Calu3 (cell line): Measurements from ENCODE around the gene CLOCK. TPM values are rescaled to one million over a fixed set of nuclear protein-coding genes. Genes with fewer than 3 reads are reported as not detected.
A peak's percentile ranks its signal among the peaks of the same experiment; 100 is the strongest.

ENCODE experiments used
- BruUV-seq: library from RNA; stranded (reverse); fragments of 400-500 nt; replicated peaks from 2 replicates; lab custom pipeline; 2021; lab: Mats Ljungman, UMichigan
- CTCF ChIA-PET: fragments of 300-600 bp; sonication (Branson Sonifier 250); formaldehyde crosslinking; loops from one replicate; lab custom pipeline; 2022; ENCODE audit warnings: antibody characterized with exemption; lab: Charles Lee
- DNase-seq: peaks from one replicate; pipeline ENCODE4 v3.0.0; 2022
- H3K27ac Mint-ChIP-seq: one replicate; pipeline ENCODE4 v1.8.0; 2022; ENCODE audit warnings: mixed read lengths; ENCODE audit not compliant: unreplicated experiment
- H3K27me3 Mint-ChIP-seq: one replicate; pipeline ENCODE4 v1.8.0; 2022; ENCODE audit warnings: mixed read lengths; ENCODE audit not compliant: unreplicated experiment
- H3K36me3 Mint-ChIP-seq: one replicate; pipeline ENCODE4 v1.8.0; 2022; ENCODE audit warnings: mild to moderate bottlenecking, moderate library complexity, mixed read lengths; ENCODE audit not compliant: insufficient read depth, unreplicated experiment
- H3K4me1 Mint-ChIP-seq: one replicate; pipeline ENCODE4 v1.8.0; 2022; ENCODE audit warnings: mild to moderate bottlenecking, low read depth, mixed read lengths; ENCODE audit not compliant: unreplicated experiment
- H3K4me3 Mint-ChIP-seq: one replicate; pipeline ENCODE4 v1.8.0; 2022; ENCODE audit warnings: mild to moderate bottlenecking, low read depth, moderate library complexity, mixed read lengths; ENCODE audit not compliant: unreplicated experiment
- H3K9me3 Mint-ChIP-seq: one replicate; pipeline ENCODE4 v1.8.0; 2022; ENCODE audit warnings: low read depth, mixed read lengths; ENCODE audit not compliant: unreplicated experiment
- intact Hi-C: fragments of 100-400 bp; cut with micrococcal nuclease; formaldehyde crosslinking; loops from one replicate; pipeline ENCODE4 v1.10.0; 2022; ENCODE audit not compliant: unreplicated experiment
- total RNA-seq: library from RNA; stranded (reverse); gene quantifications from 2 replicates; pipeline ENCODE4 v1.2.3, GENCODE V29; 2022
- TF ChIP-seq, protein P1 (sequence below): fragments of 200-600 bp; IDR thresholded peaks from one replicate; pipeline ENCODE4 v1.8.0; 2022; ENCODE audit warnings: antibody characterized with exemption; ENCODE audit not compliant: unreplicated experiment

The CLOCK gene
- total RNA-seq, 1 experiment from 2014 or later, result 16.2 TPM

DNA sequence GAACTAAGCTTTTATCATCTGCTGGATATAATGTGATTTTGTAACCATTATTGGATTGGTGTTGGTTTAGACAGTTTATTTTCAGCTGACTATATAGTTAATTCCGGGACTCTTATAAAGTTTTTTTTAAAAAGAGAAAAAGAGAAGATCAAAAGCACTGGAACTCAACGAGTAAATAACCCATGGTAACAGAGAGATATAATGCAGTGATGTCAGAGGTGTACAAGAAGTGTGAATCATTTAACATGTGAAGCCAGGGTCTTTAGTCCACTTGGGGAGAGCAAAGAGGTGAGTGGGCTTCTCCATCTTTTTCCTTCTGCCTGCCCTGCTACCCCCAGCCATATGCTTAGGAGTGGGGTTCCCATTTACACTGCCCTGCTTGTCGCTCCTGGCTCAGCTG, 147.7 kb downstream of the CLOCK start:
- peak overlapping the region; percentile 81 for H3K4me3 Mint-ChIP-seq

DNA sequence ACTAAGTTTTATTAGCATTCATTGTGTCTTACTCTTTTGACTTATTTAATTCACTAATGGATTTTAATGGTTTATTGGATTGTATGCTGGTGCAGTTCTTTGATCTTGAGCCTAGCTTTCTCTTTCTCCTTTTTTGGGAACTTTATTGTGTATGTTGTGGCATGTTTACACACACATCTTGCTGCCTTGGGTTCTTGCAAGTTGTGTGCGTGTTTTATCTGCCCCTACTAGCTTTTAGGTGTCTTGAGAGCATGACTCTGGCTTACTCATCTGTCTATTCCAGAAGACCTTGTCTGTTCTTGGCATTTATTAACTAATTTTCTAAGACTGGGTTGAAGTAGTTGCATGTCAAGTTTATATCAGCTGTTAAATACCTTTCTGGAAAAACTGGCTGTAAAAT, 148.2 kb downstream of the CLOCK start:
- intact Hi-C loops, result loop anchor here (5.0 kb wide), 3 partner anchors 51 to 426 kb away; partner anchors contain the start of gene SRD5A3
- no TSS peak for BruUV-seq
- Mint-ChIP-seq H3K4me1 (peaks cover 23% of the 10 kb centered on the region), H3K9me3 (no peaks in the 10 kb centered on the region), H3K4me3 (peak overlapping the region; percentile 81), H3K27ac (peak overlapping the region; percentile 87), H3K36me3 (peaks cover 57% of the 10 kb centered on the region), H3K27me3 (no peaks in the 10 kb centered on the region)
- TF ChIP-seq, protein P1, sequence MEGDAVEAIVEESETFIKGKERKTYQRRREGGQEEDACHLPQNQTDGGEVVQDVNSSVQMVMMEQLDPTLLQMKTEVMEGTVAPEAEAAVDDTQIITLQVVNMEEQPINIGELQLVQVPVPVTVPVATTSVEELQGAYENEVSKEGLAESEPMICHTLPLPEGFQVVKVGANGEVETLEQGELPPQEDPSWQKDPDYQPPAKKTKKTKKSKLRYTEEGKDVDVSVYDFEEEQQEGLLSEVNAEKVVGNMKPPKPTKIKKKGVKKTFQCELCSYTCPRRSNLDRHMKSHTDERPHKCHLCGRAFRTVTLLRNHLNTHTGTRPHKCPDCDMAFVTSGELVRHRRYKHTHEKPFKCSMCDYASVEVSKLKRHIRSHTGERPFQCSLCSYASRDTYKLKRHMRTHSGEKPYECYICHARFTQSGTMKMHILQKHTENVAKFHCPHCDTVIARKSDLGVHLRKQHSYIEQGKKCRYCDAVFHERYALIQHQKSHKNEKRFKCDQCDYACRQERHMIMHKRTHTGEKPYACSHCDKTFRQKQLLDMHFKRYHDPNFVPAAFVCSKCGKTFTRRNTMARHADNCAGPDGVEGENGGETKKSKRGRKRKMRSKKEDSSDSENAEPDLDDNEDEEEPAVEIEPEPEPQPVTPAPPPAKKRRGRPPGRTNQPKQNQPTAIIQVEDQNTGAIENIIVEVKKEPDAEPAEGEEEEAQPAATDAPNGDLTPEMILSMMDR, result no peak
- DNase-seq, result no peak
- CTCF ChIA-PET, result interaction anchor here (0.6 to 0.7 kb wide), 3 partner anchors 52 to 111 kb away, joined by 3 to 4 read pairs (median 4); no protein-coding TSS in a partner anchor

More for the DNA sequence above, 147.7 kb downstream of the CLOCK start:
- no peaks in the 10 kb centered on the region for H3K27me3 Mint-ChIP-seq
- BruUV-seq, result no TSS peak
- H3K9me3 Mint-ChIP-seq, result no peaks in the 10 kb centered on the region
- TF ChIP-seq, protein P1, result no peak
- CTCF ChIA-PET, result interaction anchor here (0.6 to 0.7 kb wide), 4 partner anchors 9 to 111 kb away, joined by 3 to 5 read pairs (median 4); no protein-coding TSS in a partner anchor
- H3K4me1 Mint-ChIP-seq, result peaks cover 23% of the 10 kb centered on the region
- DNase-seq, result no peak
- intact Hi-C loops, result loop anchor here (5.0 kb wide), 3 partner anchors 52 to 427 kb away; partner anchors contain the start of gene SRD5A3
- peak overlapping the region; percentile 87 for H3K27ac Mint-ChIP-seq
- peaks cover 63% of the 10 kb centered on the region for H3K36me3 Mint-ChIP-seq

DNA sequence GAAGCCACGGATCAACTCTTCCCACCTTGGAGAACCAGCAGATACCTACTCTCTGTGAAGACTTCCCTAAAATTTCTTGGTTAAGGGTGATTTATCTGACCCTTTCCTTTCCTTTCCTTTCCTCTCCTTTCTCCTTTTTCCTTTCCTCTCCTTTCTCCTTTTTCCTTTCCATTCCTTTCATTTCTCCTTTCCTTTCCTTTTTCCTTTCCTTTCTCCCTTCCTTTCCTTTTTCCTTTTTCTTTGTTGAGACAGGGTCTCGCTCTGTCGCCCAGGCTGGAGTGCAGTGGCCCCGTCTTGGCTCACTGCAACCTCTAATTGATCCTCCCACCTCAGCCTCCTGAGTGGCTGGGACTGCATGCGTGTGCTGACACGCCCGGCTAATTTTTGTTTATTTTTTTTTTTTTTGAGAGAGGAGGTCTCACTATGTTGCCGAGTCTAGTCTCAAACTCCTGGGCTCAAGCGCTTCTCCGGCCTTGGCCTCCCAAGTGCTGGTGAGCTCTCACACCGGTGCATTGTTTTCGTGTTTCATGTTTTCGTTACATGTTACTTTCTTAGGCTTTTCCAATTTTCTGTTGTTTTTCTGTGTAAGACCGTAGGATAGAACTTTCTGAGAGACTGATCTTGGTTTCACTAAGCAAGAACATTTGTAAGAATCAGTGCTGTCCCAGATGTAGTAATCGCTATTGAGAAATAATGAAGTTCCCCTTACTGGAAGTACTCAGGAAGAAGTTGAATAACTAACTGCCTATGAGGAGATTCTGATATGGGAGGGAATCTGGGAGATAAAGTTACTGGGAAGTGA, 149.0 kb downstream of the CLOCK start:
- Mint-ChIP-seq H3K4me1 (peaks cover 23% of the 10 kb centered on the region), H3K9me3 (no peaks in the 10 kb centered on the region), H3K27ac (peak overlapping the region; percentile 87), H3K36me3 (peaks cover 57% of the 10 kb centered on the region), H3K27me3 (no peaks in the 10 kb centered on the region), H3K4me3 (peak overlapping the region; percentile 81)
- CTCF ChIA-PET, result no interaction called here
- DNase-seq, result no peak
- TF ChIP-seq, protein P1, result no peak
- BruUV-seq, result no TSS peak
- intact Hi-C loops, result loop anchor here (5.0 kb wide), 3 partner anchors 50 to 425 kb away; partner anchors contain the start of gene SRD5A3

DNA sequence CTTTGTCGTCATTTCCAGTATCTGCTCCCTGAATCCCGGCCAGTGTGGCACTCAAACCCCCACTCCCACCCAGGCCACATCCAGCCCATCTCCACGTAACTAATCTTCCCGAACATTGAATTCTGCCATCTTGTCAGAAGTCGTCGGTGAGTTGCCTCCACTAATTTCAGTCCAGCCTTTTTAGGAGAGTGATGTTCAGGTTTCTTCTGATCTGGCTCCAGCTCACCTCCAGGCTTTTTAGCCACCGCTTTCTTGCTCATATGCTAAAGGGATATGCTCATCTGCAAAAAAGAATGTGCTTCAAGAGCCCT, 149.6 kb downstream of the CLOCK start:
- peaks cover 23% of the 10 kb centered on the region for H3K4me1 Mint-ChIP-seq
- TF ChIP-seq, protein P1, result no peak
- BruUV-seq, result TSS peak; percentile 30
- H3K4me3 Mint-ChIP-seq, result peak overlapping the region; percentile 81
- H3K27ac Mint-ChIP-seq, result peak overlapping the region; percentile 87
- intact Hi-C loops, result loop anchor here (5.0 kb wide), 3 partner anchors 50 to 425 kb away; partner anchors contain the start of gene SRD5A3
- no peaks in the 10 kb centered on the region for H3K9me3 Mint-ChIP-seq
- H3K36me3 Mint-ChIP-seq, result peaks cover 57% of the 10 kb centered on the region
- no peak for DNase-seq
- H3K27me3 Mint-ChIP-seq, result no peaks in the 10 kb centered on the region
- CTCF ChIA-PET, result no interaction called here
